GM23338 (cell line): ENCODE measurements around the gene EREG. TPM values are rescaled to one million over a fixed set of nuclear protein-coding genes. Genes with fewer than 3 reads are reported as not detected.
A peak's percentile ranks its signal among the peaks of the same experiment; 100 is the strongest.

ENCODE experiments used
- ATAC-seq: fragments of 200-7000 bp; cut with Tn5 transposase; 3 replicates; pipeline ENCODE4 v1.9.1; 2020
- DNase-seq: peaks from one replicate; pipeline ENCODE4 v3.0.0-alpha.2; 2015; ENCODE audit warnings: low spot score
- H2AFZ ChIP-seq: fragments of 200-600 bp; sonication (generic); 2 replicates; pipeline ENCODE4 v1.8.0; 2016; ENCODE audit warnings: antibody characterized with exemption, mild to moderate bottlenecking, moderate library complexity
- H3F3A ChIP-seq: fragments of 200-600 bp; sonication (generic); replicated peaks from 2 replicates; pipeline ENCODE4 v1.8.0; 2017; ENCODE audit warnings: antibody characterized with exemption, mixed run types, low read depth
- H3K27ac ChIP-seq: fragments of 200-600 bp; sonication (generic); 2 replicates; pipeline ENCODE4 v1.6.1; 2016; ENCODE audit warnings: low read depth
- H3K27me3 ChIP-seq: fragments of 200-600 bp; sonication (generic); 2 replicates; pipeline ENCODE4 v1.8.0; 2016; ENCODE audit warnings: mild to moderate bottlenecking, mixed run types, moderate library complexity; ENCODE audit not compliant: insufficient read depth
- H3K36me3 ChIP-seq: fragments of 200-600 bp; sonication (generic); 2 replicates; pipeline ENCODE4 v1.8.0; 2016; ENCODE audit warnings: mild to moderate bottlenecking; ENCODE audit not compliant: insufficient read depth
- H3K4me1 ChIP-seq: fragments of 200-600 bp; sonication (generic); 2 replicates; pipeline ENCODE4 v1.8.0; 2016; ENCODE audit warnings: mild to moderate bottlenecking, moderate library complexity; ENCODE audit not compliant: insufficient read depth
- H3K4me2 ChIP-seq: fragments of 200-600 bp; sonication (generic); 2 replicates; pipeline ENCODE4 v1.7.1; 2017; ENCODE audit warnings: mixed run types
- H3K4me3 ChIP-seq: fragments of 200-600 bp; sonication (generic); 2 replicates; pipeline ENCODE4 v1.6.1; 2016; ENCODE audit warnings: mixed run types
- H3K79me2 ChIP-seq: fragments of 200-600 bp; sonication (generic); replicated peaks from 2 replicates; pipeline ENCODE4 v1.8.0; 2017; ENCODE audit warnings: mild to moderate bottlenecking; ENCODE audit not compliant: insufficient read depth
- H3K9me2 ChIP-seq: fragments of 200-600 bp; sonication (generic); 2 replicates; pipeline ENCODE4 v1.8.0; 2017; ENCODE audit not compliant: insufficient read depth
- H4K20me1 ChIP-seq: fragments of 200-600 bp; sonication (generic); replicated peaks from 2 replicates; pipeline ENCODE4 v1.8.0; 2017; ENCODE audit warnings: mild to moderate bottlenecking; ENCODE audit not compliant: insufficient read depth
- H3K27ac Mint-ChIP-seq: 2 replicates; pipeline ENCODE4 v1.8.0; 2020; ENCODE audit warnings: inconsistent platforms, mild to moderate bottlenecking, moderate library complexity, mixed read lengths
- H3K27me3 Mint-ChIP-seq: 3 replicates; pipeline ENCODE4 v1.8.0; 2022; ENCODE audit warnings: low read depth, mild to moderate bottlenecking, moderate library complexity, mixed read lengths, inconsistent platforms; ENCODE audit not compliant: insufficient read depth, poor library complexity
- H3K36me3 Mint-ChIP-seq: 3 replicates; pipeline ENCODE4 v1.8.0; 2021; ENCODE audit warnings: low read depth, mild to moderate bottlenecking, inconsistent platforms, moderate library complexity, mixed read lengths
- H3K4me1 Mint-ChIP-seq: 3 replicates; pipeline ENCODE4 v1.8.0; 2020; ENCODE audit warnings: mild to moderate bottlenecking, inconsistent platforms, mixed read lengths
- H3K4me3 Mint-ChIP-seq: 3 replicates; pipeline ENCODE4 v1.8.0; 2021; ENCODE audit warnings: moderate library complexity, mild to moderate bottlenecking, inconsistent platforms, mixed read lengths
- H3K9me3 Mint-ChIP-seq: 3 replicates; pipeline ENCODE4 v1.8.0; 2020; ENCODE audit warnings: moderate library complexity, mild to moderate bottlenecking, inconsistent platforms, mixed read lengths
- CREB1 ChIP-seq: fragments of 250-450 bp; sonication (Bioruptor Pico); IDR thresholded peaks from 2 replicates; pipeline ENCODE4 v1.5.0; 2020; ENCODE audit warnings: low read depth, mild to moderate bottlenecking, moderate library complexity
- ETS1 ChIP-seq: IDR thresholded peaks from 2 replicates; pipeline ENCODE4 v1.6.1; 2016; ENCODE audit warnings: antibody characterized with exemption
- EZH2 ChIP-seq: fragments of 200-600 bp; sonication (generic); IDR thresholded peaks from one replicate; pipeline ENCODE4 v1.8.0; 2017; ENCODE audit warnings: antibody characterized with exemption, mild to moderate bottlenecking, low read depth; ENCODE audit not compliant: unreplicated experiment
- EZH2phosphoT487 ChIP-seq: fragments of 200-600 bp; sonication (generic); IDR thresholded peaks from one replicate; pipeline ENCODE4 v1.8.1; 2018; ENCODE audit warnings: antibody characterized with exemption; ENCODE audit not compliant: unreplicated experiment
- JUNB ChIP-seq: IDR thresholded peaks from one replicate; pipeline ENCODE4 v1.6.1; 2016; ENCODE audit warnings: antibody characterized with exemption; ENCODE audit not compliant: unreplicated experiment
- NANOG ChIP-seq: IDR thresholded peaks from 2 replicates; pipeline ENCODE4 v1.6.1; 2016; ENCODE audit warnings: antibody characterized with exemption, borderline replicate concordance
- POLR2AphosphoS5 ChIP-seq: IDR thresholded peaks from 2 replicates; pipeline ENCODE4 v1.6.1; 2016; ENCODE audit warnings: antibody characterized with exemption, low read depth
- STAT1 ChIP-seq: IDR thresholded peaks from one replicate; pipeline ENCODE4 v1.6.1; 2016; ENCODE audit warnings: antibody characterized with exemption; ENCODE audit not compliant: unreplicated experiment
- ZNF114 ChIP-seq: fragments of 250-450 bp; sonication (Bioruptor Pico); IDR thresholded peaks from 2 replicates; pipeline ENCODE4 v1.5.0; 2020; ENCODE audit warnings: mild to moderate bottlenecking, moderate library complexity
- ZNF331 ChIP-seq: fragments of 250-450 bp; sonication (Bioruptor Pico); IDR thresholded peaks from 2 replicates; pipeline ENCODE4 v1.5.0; 2020; ENCODE audit warnings: low read depth, mild to moderate bottlenecking, moderate library complexity
- ZNF462 ChIP-seq: fragments of 250-450 bp; sonication (Bioruptor Pico); IDR thresholded peaks from 2 replicates; pipeline ENCODE4 v1.5.0; 2020; ENCODE audit warnings: mild to moderate bottlenecking, moderate library complexity
- long read RNA-seq: library from polyadenylated mRNA; unstranded; transcript quantifications from one replicate; pipeline ENCODE4 v2.0.0, GENCODE V29; 2020; ENCODE audit not compliant: unreplicated experiment
- polyA plus RNA-seq: library from polyadenylated mRNA; unstranded; fragments of >200 nt; fragmentation: Nextera tagmentation; extraction: Ambion mirVana; gene quantifications from 2 replicates; pipeline ENCODE4 v1.2.1, GENCODE V29; 2016
- total RNA-seq: library from RNA; depleted of rRNA; stranded (reverse); fragments of >200 nt; shearing (Covaris generic); gene quantifications from 2 replicates; pipeline ENCODE4 v1.2.3, GENCODE V29; 2014; rRNA removed

The EREG gene
- total RNA-seq (4.2 TPM in 1 of 2 replicates, not detected in the other), polyA plus RNA-seq (not detected in 2 replicates)
- long read RNA-seq, result 0 reads

- TF ChIP-seq POLR2AphosphoS5, result no peak
- no peak for TF ChIP-seq CREB1 (CRISPR knock-in tag)
- TF ChIP-seq STAT1, result no peak
- no peak; the same call in 1 of the 2 replicates for TF ChIP-seq ETS1
- TF ChIP-seq ZNF114 (CRISPR knock-in tag), result no peak
- no peak for TF ChIP-seq EZH2
- TF ChIP-seq NANOG, result no peak
- no peak for TF ChIP-seq EZH2phosphoT487
- H4K20me1 ChIP-seq, result no peaks in the 10 kb centered on the region
- H3K79me2 ChIP-seq, result no peaks in the 10 kb centered on the region
- peak within 1 kb of the TSS; percentile 97; the same call in 1 of the 2 replicates for H2AFZ ChIP-seq
- no peak within 1 kb of the TSS for H3K27ac ChIP-seq
- H3K9me2 ChIP-seq, result no peaks in the 10 kb centered on the region
- peak; percentile 94 for DNase-seq
- H3K36me3 Mint-ChIP-seq, result no peaks in the 10 kb centered on the region
- H3K4me2 ChIP-seq, result peak within 1 kb of the TSS; percentile 89
- no peak within 1 kb of the TSS for H3K27ac Mint-ChIP-seq
- peaks cover 15% of the 10 kb centered on the region for H3K27me3 Mint-ChIP-seq
- peaks cover 7% of the 10 kb centered on the region for H3K4me1 ChIP-seq
- H3K4me3 Mint-ChIP-seq, result peak within 1 kb of the TSS; percentile 81
- peak; percentile 98 for ATAC-seq
- no peaks in the 10 kb centered on the region for H3K36me3 ChIP-seq
- H3K4me1 Mint-ChIP-seq, result peaks cover 9% of the 10 kb centered on the region; the same call in 2 of the 3 replicates
- peaks cover 28% of the 10 kb centered on the region for H3K27me3 ChIP-seq
- H3K9me3 Mint-ChIP-seq, result no peaks in the 10 kb centered on the region
- H3K4me3 ChIP-seq, result peak within 1 kb of the TSS; percentile 83
- no peaks in the 10 kb centered on the region for H3F3A ChIP-seq
Measured at GRCh38 chr4:74364652-74365491, at the start of gene EREG. Gene EREG (plus strand): TSS chr4:74365145. CDS start chr4:74365309, 164 bp downstream.

- Histone ChIP-seq H3K9me2 (no peaks in the 10 kb centered on the region), H3K27me3 (no peaks in the 10 kb centered on the region), H3K27ac (no peak overlapping the region), H4K20me1 (no peaks in the 10 kb centered on the region), H3K36me3 (no peaks in the 10 kb centered on the region), H3K4me1 (0 out of 2 replicates have a peak, but pooled peaks cover 3% of the 10 kb centered on the region), H3K4me3 (no peak overlapping the region), H2AFZ (no peak overlapping the region), H3K4me2 (no peak overlapping the region), H3F3A (no peaks in the 10 kb centered on the region), H3K79me2 (no peaks in the 10 kb centered on the region)
- H3K9me3 Mint-ChIP-seq, result no peaks in the 10 kb centered on the region
- no peak overlapping the region for H3K4me3 Mint-ChIP-seq
- H3K4me1 Mint-ChIP-seq, result peaks cover 4% of the 10 kb centered on the region; the same call in 2 of the 3 replicates
- H3K27me3 Mint-ChIP-seq, result no peaks in the 10 kb centered on the region
- no peaks in the 10 kb centered on the region for H3K36me3 Mint-ChIP-seq
- ATAC-seq (no peak), DNase-seq (no peak)
- no peak overlapping the region for H3K27ac Mint-ChIP-seq
- TF ChIP-seq STAT1 (no peak), ETS1 (no peak), CREB1 (CRISPR knock-in tag) (no peak), EZH2 (no peak), POLR2AphosphoS5 (no peak), JUNB (no peak), ZNF462 (CRISPR knock-in tag) (no peak), ZNF331 (CRISPR knock-in tag) (no peak), NANOG (no peak), ZNF114 (CRISPR knock-in tag) (no peak)
Measured at GRCh38 chr4:74315376-74315775, 49.6 kb upstream of the EREG start.
